Measurements from ENCODE around the gene MYOF. TPM values are rescaled to one million over a fixed set of nuclear protein-coding genes. Genes with fewer than 3 reads are reported as not detected.

Gene MYOF
- polyA plus RNA-seq, 1 donor (not counting 4 experiments of a cell fraction or from before 2014, with no cell fraction given): 232 TPM

GRCh38 chr10:93494494-93494893, 12.4 kb upstream of the MYOF start:
- FAIRE-seq (no peak), DNase-seq (ENCODE audit: low read depth, low spot score) (no peak)
- Histone ChIP-seq H2AFZ (ENCODE audit: control insufficient read depth, low read length) (no peak overlapping the region), H4K20me1 (ENCODE audit: control insufficient read depth, extremely low read depth, insufficient read depth, low read length) (no peaks in the 10 kb centered on the region), H3K9me3 (ENCODE audit: control insufficient read depth, low read depth, low read length) (no peaks in the 10 kb centered on the region), H3K9ac (ENCODE audit: control insufficient read depth, extremely low read depth, insufficient read depth, low read length) (no peak overlapping the region), H3K4me2 (ENCODE audit: control insufficient read depth, extremely low read depth, insufficient read depth, low read depth, low read length) (no peak overlapping the region), H3K27me3 (ENCODE audit: control insufficient read depth, extremely low read depth, insufficient read depth, low read length) (no peaks in the 10 kb centered on the region), H3K36me3 (ENCODE audit: control insufficient read depth in 2 of 2, extremely low read depth in 1 of 2, insufficient read depth in 2 of 2, low read length in 2 of 2) (no peaks in the 10 kb centered on the region), H3K27ac (ENCODE audit: control insufficient read depth, insufficient read depth, low read length) (no peak overlapping the region), H3K79me2 (ENCODE audit: control insufficient read depth, insufficient read depth, low read length) (peaks cover 24% of the 10 kb centered on the region), H3K4me3 (ENCODE audit: control insufficient read depth in 2 of 3, extremely low read depth in 1 of 3, insufficient read depth in 2 of 3, low read depth in 1 of 3, low read length in 3 of 3) (no peak overlapping the region), H3K9me1 (ENCODE audit: control insufficient read depth, extremely low read depth, insufficient read depth, low read length) (peaks cover 3% of the 10 kb centered on the region), H3K4me1 (ENCODE audit: control insufficient read depth, extremely low read depth, insufficient read depth, low read length) (peaks cover 20% of the 10 kb centered on the region)
- dilution Hi-C loops (cut with MboI; ENCODE audit: extremely low pct_ligation_motif_present, low sequenced_read_pairs): no loop called here
- TF ChIP-seq CTCF (optimal IDR thresholded peaks at IDR 0.05 in 1 of 3, IDR thresholded peaks at IDR 0.05 in 1 of 3, conservative IDR thresholded peaks at IDR 0.05 in 1 of 3; ENCODE audit: extremely low read depth in 1 of 3, insufficient read depth in 2 of 3, low read length in 3 of 3) (no peak), EZH2 (IDR thresholded peaks at IDR 0.05; ENCODE audit: low read length) (no peak)

GRCh38 chr10:93493162-93493561, 11.0 kb upstream of the MYOF start:
- Histone ChIP-seq H2AFZ (ENCODE audit: control insufficient read depth, low read length) (no peak overlapping the region), H3K9me1 (ENCODE audit: control insufficient read depth, extremely low read depth, insufficient read depth, low read length) (peaks cover 2% of the 10 kb centered on the region), H3K4me3 (ENCODE audit: control insufficient read depth in 2 of 3, extremely low read depth in 1 of 3, insufficient read depth in 2 of 3, low read depth in 1 of 3, low read length in 3 of 3) (no peak overlapping the region), H3K9ac (ENCODE audit: control insufficient read depth, extremely low read depth, insufficient read depth, low read length) (no peak overlapping the region), H3K36me3 (ENCODE audit: control insufficient read depth in 2 of 2, extremely low read depth in 1 of 2, insufficient read depth in 2 of 2, low read length in 2 of 2) (no peaks in the 10 kb centered on the region), H3K27me3 (ENCODE audit: control insufficient read depth, extremely low read depth, insufficient read depth, low read length) (no peaks in the 10 kb centered on the region), H3K4me2 (ENCODE audit: control insufficient read depth, extremely low read depth, insufficient read depth, low read depth, low read length) (no peak overlapping the region), H4K20me1 (ENCODE audit: control insufficient read depth, extremely low read depth, insufficient read depth, low read length) (no peaks in the 10 kb centered on the region), H3K9me3 (ENCODE audit: control insufficient read depth, low read depth, low read length) (no peaks in the 10 kb centered on the region), H3K79me2 (ENCODE audit: control insufficient read depth, insufficient read depth, low read length) (peaks cover 13% of the 10 kb centered on the region), H3K4me1 (ENCODE audit: control insufficient read depth, extremely low read depth, insufficient read depth, low read length) (peaks cover 15% of the 10 kb centered on the region), H3K27ac (ENCODE audit: control insufficient read depth, insufficient read depth, low read length) (no peak overlapping the region)
- no peak for FAIRE-seq
- TF ChIP-seq EZH2 (IDR thresholded peaks at IDR 0.05; ENCODE audit: low read length) (no peak), CTCF (optimal IDR thresholded peaks at IDR 0.05 in 1 of 3, IDR thresholded peaks at IDR 0.05 in 1 of 3, conservative IDR thresholded peaks at IDR 0.05 in 1 of 3; ENCODE audit: extremely low read depth in 1 of 3, insufficient read depth in 2 of 3, low read length in 3 of 3) (no peak)
- dilution Hi-C loops (cut with MboI; ENCODE audit: extremely low pct_ligation_motif_present, low sequenced_read_pairs): no loop called here
- no peak for DNase-seq (ENCODE audit: low read depth, low spot score)
